HFF-Myc (cell line): ENCODE measurements around the gene ABLIM2.

Experiments
- DNase-seq: peaks from one replicate; pipeline ENCODE4 v3.0.0-alpha.2; 2011; ENCODE audit warnings: low read depth; ENCODE audit errors: extremely low read depth
- H3K4me3 ChIP-seq: replicated peaks from 2 replicates; pipeline ENCODE4 v1.5.1; 2011; ENCODE audit warnings: low read depth, mild to moderate bottlenecking, control low read depth, low read length
- TF ChIP-seq, protein P1 (sequence below): IDR thresholded peaks from 2 replicates; pipeline ENCODE4 v1.5.1; 2012; ENCODE audit warnings: mild to moderate bottlenecking, low read depth, low read length, control low read depth; ENCODE audit errors: missing control alignments

ABLIM2 gene

DNA sequence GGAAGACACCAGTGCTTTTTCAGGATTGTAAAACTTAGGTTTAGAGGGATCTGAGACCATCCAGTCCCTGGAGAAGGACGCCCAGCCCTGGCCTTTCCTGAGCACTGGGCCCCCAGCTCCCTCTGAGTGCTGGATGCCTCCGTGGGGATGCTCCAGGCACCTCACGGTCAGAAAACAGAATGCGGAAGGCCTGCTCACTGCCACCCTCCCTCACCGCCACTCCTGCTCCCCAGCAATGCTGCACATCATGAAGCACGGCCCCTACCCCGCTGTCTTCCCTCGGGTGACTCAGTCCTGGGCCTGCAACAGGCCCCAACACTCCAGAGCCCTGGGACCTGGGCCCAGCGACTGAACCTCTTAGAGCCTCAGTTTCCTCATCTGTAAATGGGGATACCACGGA lies 26.2 kb downstream of the ABLIM2 start:
- H3K4me3 ChIP-seq: no peak overlapping the region
- no peak for DNase-seq
- TF ChIP-seq, protein P1, sequence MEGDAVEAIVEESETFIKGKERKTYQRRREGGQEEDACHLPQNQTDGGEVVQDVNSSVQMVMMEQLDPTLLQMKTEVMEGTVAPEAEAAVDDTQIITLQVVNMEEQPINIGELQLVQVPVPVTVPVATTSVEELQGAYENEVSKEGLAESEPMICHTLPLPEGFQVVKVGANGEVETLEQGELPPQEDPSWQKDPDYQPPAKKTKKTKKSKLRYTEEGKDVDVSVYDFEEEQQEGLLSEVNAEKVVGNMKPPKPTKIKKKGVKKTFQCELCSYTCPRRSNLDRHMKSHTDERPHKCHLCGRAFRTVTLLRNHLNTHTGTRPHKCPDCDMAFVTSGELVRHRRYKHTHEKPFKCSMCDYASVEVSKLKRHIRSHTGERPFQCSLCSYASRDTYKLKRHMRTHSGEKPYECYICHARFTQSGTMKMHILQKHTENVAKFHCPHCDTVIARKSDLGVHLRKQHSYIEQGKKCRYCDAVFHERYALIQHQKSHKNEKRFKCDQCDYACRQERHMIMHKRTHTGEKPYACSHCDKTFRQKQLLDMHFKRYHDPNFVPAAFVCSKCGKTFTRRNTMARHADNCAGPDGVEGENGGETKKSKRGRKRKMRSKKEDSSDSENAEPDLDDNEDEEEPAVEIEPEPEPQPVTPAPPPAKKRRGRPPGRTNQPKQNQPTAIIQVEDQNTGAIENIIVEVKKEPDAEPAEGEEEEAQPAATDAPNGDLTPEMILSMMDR: no peak

DNA sequence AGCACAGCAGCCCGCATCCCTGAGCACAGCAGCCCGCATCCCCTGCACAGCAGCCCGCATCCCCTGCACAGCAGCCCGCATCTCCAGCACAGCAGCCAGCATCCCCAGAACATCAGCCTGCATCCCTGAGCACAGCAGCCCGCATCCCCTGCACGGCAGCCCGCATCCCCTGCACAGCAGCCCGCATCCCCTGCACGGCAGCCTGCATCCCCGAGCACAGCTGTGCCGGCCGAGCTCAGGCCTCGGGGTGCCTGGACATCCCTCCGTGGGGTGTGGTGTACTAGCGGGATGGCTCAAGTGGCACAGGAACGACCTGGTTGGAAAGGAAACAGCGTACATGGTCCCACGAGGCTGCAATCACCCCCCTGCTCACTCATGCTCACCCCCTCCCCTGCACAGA lies 26.8 kb downstream of the ABLIM2 start:
- DNase-seq: no peak
- TF ChIP-seq, protein P1: no peak

DNA sequence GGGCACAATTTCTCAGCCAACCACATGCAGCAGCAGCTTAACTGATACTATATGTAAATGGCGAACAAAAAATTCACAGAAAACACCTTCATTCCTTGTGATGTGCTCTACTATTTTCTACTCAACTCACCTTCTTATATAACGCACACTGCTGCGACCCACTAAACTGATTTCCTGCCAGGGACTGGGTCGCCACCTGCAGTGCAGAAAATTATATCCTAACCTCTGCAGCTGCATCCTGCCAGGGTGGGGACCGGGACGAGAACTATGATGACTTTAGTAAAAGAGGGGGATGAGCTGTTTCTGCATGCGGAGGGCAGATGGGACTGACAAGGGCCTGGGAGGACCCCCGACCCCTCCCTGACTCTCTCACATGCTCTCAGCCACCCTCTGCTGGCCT lies 27.4 kb downstream of the ABLIM2 start:
- TF ChIP-seq, protein P1: no peak
- no peak for DNase-seq
- H3K4me3 ChIP-seq: no peak overlapping the region

More for the DNA sequence above, 26.8 kb downstream of the ABLIM2 start:
- H3K4me3 ChIP-seq: no peak overlapping the region

DNA sequence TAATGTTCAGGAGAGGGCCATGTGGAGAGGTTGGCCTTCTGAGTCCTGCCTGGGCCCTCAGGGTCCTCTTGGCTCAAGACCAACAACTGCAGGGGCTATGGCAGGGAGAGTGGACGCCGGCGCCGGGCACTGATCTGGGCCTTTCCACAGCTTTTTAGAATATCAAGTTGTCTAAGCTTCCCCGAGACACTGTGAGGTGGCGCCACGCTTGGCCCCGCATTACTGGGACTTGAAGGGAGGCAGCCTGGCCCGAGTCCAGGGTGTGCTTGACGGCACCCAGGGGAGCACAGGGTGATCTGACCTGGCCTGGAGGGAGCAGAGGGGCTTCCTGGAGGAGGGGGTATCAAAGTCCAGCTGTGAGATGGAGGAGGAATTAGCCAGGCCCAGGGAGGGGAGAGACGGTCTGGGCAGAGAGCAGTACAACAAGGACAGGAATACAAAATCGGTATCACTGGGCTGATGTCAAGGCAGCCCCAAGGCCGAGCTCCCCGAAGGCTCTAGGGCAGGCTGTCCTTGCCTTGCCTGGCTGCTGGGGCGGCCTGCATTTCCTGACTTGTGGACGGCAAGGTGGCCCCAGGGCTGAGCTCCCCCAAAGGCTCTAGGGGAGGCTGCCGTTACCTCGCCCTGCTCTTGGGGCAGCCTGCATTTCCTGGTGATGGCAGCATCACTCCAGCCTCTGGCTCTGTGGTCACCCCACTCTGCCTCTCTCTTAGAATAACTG lies 28.1 kb downstream of the ABLIM2 start:
- H3K4me3 ChIP-seq: no peak overlapping the region
- DNase-seq: no peak
- TF ChIP-seq, protein P1: no peak

DNA sequence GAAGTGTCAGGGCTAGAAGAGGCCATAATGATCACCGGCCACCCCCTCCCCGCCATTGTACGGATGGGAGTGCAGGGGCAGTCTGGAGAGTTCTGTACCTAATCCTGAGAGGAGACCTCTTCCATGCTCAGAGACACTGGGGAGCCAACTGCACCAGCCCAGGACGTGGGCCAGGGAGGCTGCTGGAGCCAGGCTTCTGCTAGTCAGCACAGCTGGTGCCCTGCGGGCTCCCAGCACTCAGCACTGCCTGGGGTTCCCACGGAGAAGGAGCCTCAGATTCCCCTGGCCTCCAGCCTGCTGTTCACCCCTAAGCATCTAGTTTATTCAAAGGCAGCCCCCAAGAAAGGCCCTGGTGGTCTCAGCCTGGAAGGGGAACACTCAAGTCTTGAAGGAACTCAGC lies 28.8 kb downstream of the ABLIM2 start:
- no peak for DNase-seq
- no peak overlapping the region for H3K4me3 ChIP-seq
- TF ChIP-seq, protein P1: no peak

DNA sequence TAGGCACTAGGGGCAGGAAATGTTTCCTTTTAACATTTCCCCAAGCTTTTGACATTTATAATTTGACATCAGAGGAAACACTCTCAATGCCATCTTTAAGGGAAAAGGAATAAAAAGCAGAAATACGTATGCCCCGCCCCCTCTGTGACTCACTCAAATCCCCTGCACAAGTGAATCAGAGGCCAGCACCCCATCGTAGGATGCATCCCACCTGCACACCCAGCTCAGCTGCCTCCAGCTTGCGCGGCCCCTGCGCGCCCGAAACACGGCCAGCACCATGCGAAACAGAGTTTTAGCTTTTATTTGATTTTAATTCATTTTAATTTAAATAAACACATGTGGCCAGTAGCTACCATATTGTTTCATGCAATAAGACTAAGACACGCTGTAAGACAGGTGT lies 29.5 kb downstream of the ABLIM2 start:
- no peak for DNase-seq
- TF ChIP-seq, protein P1: no peak
- no peak overlapping the region for H3K4me3 ChIP-seq
